Cerebellar cortex (tissue), 1 donor: Measurements from ENCODE around the gene YY1AP1.
"Not testable (repeated sequence)": the region's sequence is repeated elsewhere in the genome, so short reads cannot be mapped to it uniquely, and the experiment has no call there.

Source experiments
- DNase-seq: peaks from one replicate; pipeline ENCODE4 v3.0.0-alpha.2; 2015; ENCODE audit warnings: low spot score

YY1AP1 gene

DNA sequence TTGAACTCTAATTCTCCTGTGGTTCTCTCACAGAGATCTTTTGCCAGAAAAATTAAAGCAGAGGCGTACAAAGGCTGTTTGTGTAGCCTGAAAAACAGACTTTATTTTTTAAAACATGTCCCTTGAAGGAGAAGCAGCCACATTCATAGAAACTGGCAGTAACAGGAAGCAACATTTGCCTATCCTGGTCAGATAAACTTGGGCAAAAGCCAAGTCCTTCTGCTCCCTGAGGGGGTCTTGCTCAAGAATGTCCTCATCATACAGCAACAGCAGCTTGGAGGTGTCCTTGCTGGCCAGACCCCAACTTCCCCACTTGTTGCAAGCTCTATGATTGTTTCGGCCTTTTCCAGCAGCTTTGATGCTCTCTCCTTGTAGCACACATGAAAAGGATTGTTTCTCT, 42.3 kb downstream of the YY1AP1 start:
- DNase-seq = no peak

- no peak for DNase-seq
These were observed 42.9 kb downstream of the YY1AP1 start for GRCh38 chr1:155645648-155646047.

GRCh38 chr1:155645034-155645598, 43.5 kb downstream of the YY1AP1 start:
- no peak for DNase-seq

- DNase-seq = no peak
These were observed 45.3 kb downstream of the YY1AP1 start for GRCh38 chr1:155643230-155643629.

DNA sequence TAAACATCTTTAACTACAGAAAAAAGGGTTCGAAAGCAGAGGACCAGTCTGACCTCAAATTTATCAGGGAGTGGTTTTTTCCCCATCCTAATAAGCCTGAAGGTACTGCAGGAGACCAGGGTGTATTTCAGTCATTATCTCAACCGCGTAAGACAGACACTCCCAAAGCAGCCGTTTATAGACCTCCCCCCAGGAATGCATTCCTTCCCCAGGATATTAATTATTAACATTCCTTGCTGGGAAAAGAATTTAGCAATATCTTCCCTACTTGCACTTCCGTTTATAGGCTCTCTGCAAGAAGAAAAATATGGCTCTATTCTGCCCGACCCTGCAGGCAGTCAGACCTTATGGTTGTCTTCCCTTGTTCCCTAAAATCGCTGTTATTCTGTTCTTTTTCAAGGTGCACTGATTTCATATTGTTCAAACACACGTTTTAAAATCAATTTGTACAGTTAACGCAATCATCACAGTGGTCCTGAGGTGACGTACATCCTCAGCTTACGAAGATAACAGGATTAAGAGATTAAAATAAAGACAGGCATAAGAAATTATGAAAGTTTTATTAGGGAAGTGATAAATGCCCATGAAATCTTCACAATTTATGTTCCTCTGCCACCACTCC, 45.9 kb downstream of the YY1AP1 start:
- DNase-seq = not testable (repeated sequence)

DNA sequence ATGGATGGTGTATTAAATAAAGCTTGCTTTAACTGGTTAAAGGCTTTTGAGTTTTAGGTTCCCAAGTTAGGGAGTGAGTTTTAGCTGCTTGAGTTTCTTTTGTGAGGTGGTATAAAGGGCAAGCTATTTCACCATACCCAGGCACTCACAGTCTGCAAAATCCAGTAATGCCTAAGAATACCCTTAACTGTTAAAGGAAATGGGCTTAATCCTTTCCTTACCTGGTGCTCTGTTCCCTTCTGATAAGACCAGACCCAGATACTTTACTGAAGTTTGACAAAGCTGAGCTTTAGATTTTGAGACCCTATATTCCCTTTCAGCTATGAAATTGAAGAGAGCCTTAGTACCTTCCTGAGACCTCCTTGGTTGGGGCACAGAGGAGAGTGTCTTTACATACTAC, 48.2 kb downstream of the YY1AP1 start:
- DNase-seq = no peak

DNA sequence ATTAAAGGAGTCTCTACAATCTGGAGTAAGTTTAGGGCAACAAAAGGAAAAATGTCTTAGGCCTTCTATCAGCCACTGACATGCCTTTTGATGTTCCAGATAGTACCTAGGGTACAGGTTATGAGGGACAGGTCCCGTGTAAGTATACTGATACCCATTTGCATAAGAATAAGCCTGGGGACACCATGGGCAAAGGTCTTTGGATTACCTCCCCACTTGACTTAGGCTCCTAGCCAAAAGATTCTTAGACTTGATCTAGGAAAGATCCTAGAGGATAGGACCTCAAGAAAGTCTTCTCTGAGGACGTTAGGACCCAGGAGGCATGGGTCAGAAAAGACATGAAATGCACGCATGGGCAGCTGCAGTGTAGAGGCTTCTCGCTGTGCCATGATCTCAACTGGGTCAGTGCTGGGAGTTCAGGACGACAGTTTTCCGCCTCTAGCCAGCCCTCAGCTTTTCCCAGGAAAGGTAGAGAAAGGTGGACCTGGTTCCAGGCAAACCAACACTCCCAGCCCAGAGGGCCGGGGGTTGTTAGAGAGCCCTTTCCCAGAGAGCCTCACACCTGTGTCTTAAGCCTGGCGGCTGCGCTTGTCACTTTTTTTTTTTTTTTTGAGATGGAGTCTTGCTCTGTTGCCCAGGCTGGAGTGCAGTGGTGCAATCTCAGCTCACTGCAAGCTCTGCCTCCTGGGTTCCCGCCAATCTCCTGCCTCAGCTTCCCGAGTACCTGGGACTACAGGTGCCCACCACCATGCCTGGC, 52.0 kb downstream of the YY1AP1 start:
- DNase-seq = no peak

GRCh38 chr1:155626428-155626827, 62.1 kb downstream of the YY1AP1 start:
- not testable (repeated sequence) for DNase-seq

DNA sequence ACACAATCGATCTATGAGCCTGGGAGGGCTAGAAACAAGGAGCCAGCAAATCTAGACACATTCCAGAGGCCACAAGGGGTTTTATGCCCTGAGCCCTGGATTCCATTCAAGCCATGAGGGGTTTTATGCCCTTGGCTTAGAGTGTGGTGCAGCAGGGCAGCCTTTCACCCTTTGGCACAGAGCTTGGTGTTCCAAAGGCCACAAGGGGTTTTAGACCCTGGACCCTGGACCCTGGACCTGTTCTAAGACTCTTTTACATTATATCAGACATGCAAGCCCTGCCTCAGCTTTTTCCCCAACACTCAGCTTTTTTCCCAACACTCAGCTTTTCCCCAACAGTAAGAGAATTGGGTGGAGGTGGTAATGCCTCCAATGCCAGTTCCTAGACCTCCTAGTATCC, 65.2 kb downstream of the YY1AP1 start:
- no peak for DNase-seq

DNA sequence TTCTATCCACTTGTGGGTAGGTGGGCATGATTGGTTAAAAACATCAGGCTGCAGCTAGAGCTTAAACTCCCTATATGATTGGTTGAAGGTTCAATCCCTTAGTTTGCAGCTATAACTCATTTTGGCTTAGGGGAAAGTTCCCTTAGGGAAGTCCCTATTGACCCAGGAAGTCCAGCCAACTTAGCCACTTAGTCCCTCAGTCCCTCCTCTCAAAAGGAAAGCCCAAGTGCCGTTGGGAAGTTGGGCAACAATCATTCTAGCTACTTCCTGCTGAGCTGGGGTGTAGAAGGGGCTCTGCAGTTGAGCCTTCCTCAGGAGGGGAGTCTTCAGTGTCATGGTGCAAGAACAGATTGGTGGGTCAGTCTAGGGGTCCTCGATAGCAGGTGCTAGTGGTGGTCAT, 66.4 kb downstream of the YY1AP1 start:
- DNase-seq = no peak

GRCh38 chr1:155613226-155613625, 75.3 kb downstream of the YY1AP1 start:
- not testable (repeated sequence) for DNase-seq

- DNase-seq = not testable (repeated sequence)
These were observed 78.3 kb downstream of the YY1AP1 start for GRCh38 chr1:155610257-155610647.

GRCh38 chr1:155609515-155610256, 78.9 kb downstream of the YY1AP1 start, which contains the start of gene MSTO1:
Gene MSTO1, plus strand, starts transcription at chr1:155610218. Its CDS starts 31 bp downstream, at chr1:155610249.
- DNase-seq = peak; percentile 99
